Peyer's patch (tissue), 4 donors: Measurements from ENCODE around the gene GAS1.

ENCODE experiments used
- POLR2A ChIP-seq, 2 donors: fragments of 450-650 bp; IDR thresholded peaks; one replicate each; pipeline ENCODE4 v1.5.1; 2017; ENCODE audit warnings: antibody characterized with exemption in 2 of 2, mild to moderate bottlenecking in 2 of 2, moderate library complexity in 2 of 2
- TF ChIP-seq, protein P1 (sequence below), 6 experiments: fragments of 450-650 bp in 4 of 6; fragments of 200-600 bp in 2 of 6; sonication (generic) in 1 of 6; IDR thresholded peaks; one replicate each; pipeline ENCODE4 v1.5.1; 2017 to 2019; ENCODE audit warnings: antibody characterized with exemption in 6 of 6, mild to moderate bottlenecking in 3 of 6, moderate library complexity in 1 of 6

DNA sequence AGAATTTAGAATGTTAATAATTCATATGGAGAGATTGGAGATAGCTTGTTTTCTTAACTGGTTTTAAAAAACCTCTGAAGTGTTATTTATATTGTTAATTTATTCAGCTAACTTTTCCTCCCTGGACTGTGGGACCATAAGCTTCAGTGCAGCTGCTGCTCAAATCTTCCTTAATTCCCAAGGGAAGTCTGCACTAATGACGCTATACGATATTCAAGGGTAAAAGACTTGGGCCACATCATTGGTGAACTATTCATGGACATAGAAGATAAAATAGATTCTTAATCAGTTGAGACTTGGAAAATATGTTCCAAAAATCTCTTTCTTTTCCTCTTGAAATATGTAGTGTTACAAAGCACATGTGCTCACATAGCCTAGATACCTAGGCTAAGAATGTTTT, 31.1 kb upstream of the GAS1 start:
- TF ChIP-seq, protein P1, sequence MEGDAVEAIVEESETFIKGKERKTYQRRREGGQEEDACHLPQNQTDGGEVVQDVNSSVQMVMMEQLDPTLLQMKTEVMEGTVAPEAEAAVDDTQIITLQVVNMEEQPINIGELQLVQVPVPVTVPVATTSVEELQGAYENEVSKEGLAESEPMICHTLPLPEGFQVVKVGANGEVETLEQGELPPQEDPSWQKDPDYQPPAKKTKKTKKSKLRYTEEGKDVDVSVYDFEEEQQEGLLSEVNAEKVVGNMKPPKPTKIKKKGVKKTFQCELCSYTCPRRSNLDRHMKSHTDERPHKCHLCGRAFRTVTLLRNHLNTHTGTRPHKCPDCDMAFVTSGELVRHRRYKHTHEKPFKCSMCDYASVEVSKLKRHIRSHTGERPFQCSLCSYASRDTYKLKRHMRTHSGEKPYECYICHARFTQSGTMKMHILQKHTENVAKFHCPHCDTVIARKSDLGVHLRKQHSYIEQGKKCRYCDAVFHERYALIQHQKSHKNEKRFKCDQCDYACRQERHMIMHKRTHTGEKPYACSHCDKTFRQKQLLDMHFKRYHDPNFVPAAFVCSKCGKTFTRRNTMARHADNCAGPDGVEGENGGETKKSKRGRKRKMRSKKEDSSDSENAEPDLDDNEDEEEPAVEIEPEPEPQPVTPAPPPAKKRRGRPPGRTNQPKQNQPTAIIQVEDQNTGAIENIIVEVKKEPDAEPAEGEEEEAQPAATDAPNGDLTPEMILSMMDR (IDR thresholded peaks at IDR 0.05), result no peak
- no peak for TF ChIP-seq POLR2A (IDR thresholded peaks at IDR 0.05)
